Peyer's patch (tissue), 4 donors: ENCODE measurements around the gene SLC2A10.

Source experiments
- CTCF ChIP-seq, 6 experiments: fragments of 450-650 bp in 4 of 6; fragments of 200-600 bp in 2 of 6; sonication (generic) in 1 of 6; IDR thresholded peaks; one replicate each; pipeline ENCODE4 v1.5.1; 2017 to 2019; ENCODE audit warnings: antibody characterized with exemption in 6 of 6, mild to moderate bottlenecking in 3 of 6, moderate library complexity in 1 of 6
- POLR2A ChIP-seq, 2 donors: fragments of 450-650 bp; IDR thresholded peaks; one replicate each; pipeline ENCODE4 v1.5.1; 2017; ENCODE audit warnings: antibody characterized with exemption in 2 of 2, mild to moderate bottlenecking in 2 of 2, moderate library complexity in 2 of 2

GRCh38 chr20:46683011-46683667, 26.3 kb upstream of the SLC2A10 start:
- no peak for TF ChIP-seq CTCF (IDR thresholded peaks at IDR 0.05)
- TF ChIP-seq POLR2A (IDR thresholded peaks at IDR 0.05), result no peak
